ENCODE measurements around the gene KRTAP10-6. TPM values are rescaled to one million over a fixed set of nuclear protein-coding genes. Genes with fewer than 3 reads are reported as not detected.

Gene KRTAP10-6
- total and polyA plus RNA-seq, 2 of the 8 experiments (the other 6 are each of a cell fraction or from before 2014, with no cell fraction given): 0.12 TPM; not detected in 1

GRCh38 chr21:44566403-44566802, 25.9 kb downstream of the KRTAP10-6 start:
- Histone ChIP-seq H3K27ac (ENCODE audit: low read depth, low read length) (no peak overlapping the region), H2AK5ac (ENCODE audit: low read depth, low read length) (no peak overlapping the region), H3K9ac (replicated peaks in 1 of 4; ENCODE audit: extremely low read depth in 1 of 4, low read depth in 3 of 4, low read length in 3 of 4) (no peak overlapping the region), H3K27me3 (replicated peaks in 1 of 4; ENCODE audit: control insufficient read depth in 3 of 4, extremely low read depth in 1 of 4, insufficient read depth in 3 of 4, low read length in 3 of 4) (no peaks in the 10 kb centered on the region), H3K18ac (ENCODE audit: extremely low read depth, low read length) (no peak overlapping the region), H3K4me1 (replicated peaks in 1 of 4; ENCODE audit: control insufficient read depth in 3 of 4, insufficient read depth in 4 of 4, low read length in 3 of 4) (peaks cover 0 to 3% (median 0%) of the 10 kb centered on the region in 4 experiments; a peak in 1 of 7 replicates), H4K20me1 (replicated peaks in 1 of 2; ENCODE audit: control insufficient read depth in 1 of 2, insufficient read depth in 2 of 2, low read length in 2 of 2) (no peaks in the 10 kb centered on the region), H2BK15ac (ENCODE audit: low read length) (no peak overlapping the region), H3K14ac (ENCODE audit: insufficient read length) (no peak overlapping the region), H3K36me3 (ENCODE audit: control insufficient read depth in 2 of 4, insufficient read depth in 4 of 4, low read length in 3 of 4) (no peaks in the 10 kb centered on the region), H2BK120ac (replicated peaks; ENCODE audit: low read depth, low read length) (no peak overlapping the region), H4K8ac (ENCODE audit: extremely low read depth, insufficient read depth, low read length) (no peak overlapping the region), H3K79me2 (ENCODE audit: control insufficient read depth in 1 of 2, insufficient read depth in 2 of 2, low read length in 2 of 2) (no peaks in the 10 kb centered on the region), H3K4ac (replicated peaks; ENCODE audit: insufficient read length, low read depth, low read length) (no peak overlapping the region), H3K9me3 (ENCODE audit: insufficient read depth in 2 of 2, low read depth in 1 of 2, low read length in 1 of 2) (peaks cover 4 to 6% of the 10 kb centered on the region in 2 experiments; a peak in 2 of 4 replicates), H3K79me1 (ENCODE audit: low read depth, low read length) (no peaks in the 10 kb centered on the region), H2BK12ac (ENCODE audit: low read depth, low read length) (no peak overlapping the region), H3K4me2 (ENCODE audit: insufficient read depth in 1 of 2, low read depth in 2 of 2, low read length in 2 of 2) (no peak overlapping the region), H3K4me3 (ENCODE audit: extremely low read depth in 1 of 4, insufficient read depth in 2 of 4, low read depth in 3 of 4, low read length in 4 of 4) (no peak overlapping the region), H4K91ac (replicated peaks; ENCODE audit: insufficient read length, low read length) (no peak overlapping the region), H4K5ac (ENCODE audit: insufficient read length, low read depth, low read length) (no peak overlapping the region), H3K56ac (replicated peaks; ENCODE audit: insufficient read length, low read depth, low read length) (no peak overlapping the region), H3K23ac (ENCODE audit: insufficient read length) (no peak overlapping the region), H2BK5ac (ENCODE audit: low read depth, low read length) (no peak overlapping the region), H2AFZ (ENCODE audit: low read length) (no peak overlapping the region), H3K23me2 (ENCODE audit: low read depth, low read length) (no peaks in the 10 kb centered on the region), H2BK20ac (ENCODE audit: low read length) (no peak overlapping the region)
- no peak for FAIRE-seq
- ChIA-PET CTCF (ENCODE audit: partially characterized antibody) (no interaction called here), POLR2A (ENCODE audit: partially characterized antibody) (no interaction called here)
- no peak for DNase-seq (ENCODE audit: low read depth in 1 of 2, low spot score in 2 of 2)
- TF ChIP-seq TAF7 (optimal IDR thresholded peaks at IDR 0.05; ENCODE audit: borderline replicate concordance, low read depth, low read length): no peak
- TF ChIP-seq KDM4A (IDR thresholded peaks at IDR 0.05; ENCODE audit: low read depth, low read length, severe bottlenecking): no peak
- no peak for TF ChIP-seq NANOG (IDR thresholded peaks at IDR 0.05; ENCODE audit: insufficient read depth, low read depth, low read length, poor library complexity, severe bottlenecking)
- WGBS, 2 experiments (ENCODE audit: extremely low coverage in 1 of 2, insufficient coverage in 1 of 2, insufficient read length in 1 of 2, insufficient replicate concordance in 2 of 2, low coverage in 1 of 2, low lambda C conversion rate in 2 of 2, missing lambda C conversion rate in 1 of 2): 94% methylated on average over 1 of the region's 1 CpG; no CpG with 5 or more reads in 1 of the 2 experiments
